Measurements from ENCODE around the gene C1orf232. TPM values are rescaled to one million over a fixed set of nuclear protein-coding genes. Genes with fewer than 3 reads are reported as not detected.

Gene C1orf232
- total RNA-seq, 1 donor from 2014 or later, result not detected

DNA sequence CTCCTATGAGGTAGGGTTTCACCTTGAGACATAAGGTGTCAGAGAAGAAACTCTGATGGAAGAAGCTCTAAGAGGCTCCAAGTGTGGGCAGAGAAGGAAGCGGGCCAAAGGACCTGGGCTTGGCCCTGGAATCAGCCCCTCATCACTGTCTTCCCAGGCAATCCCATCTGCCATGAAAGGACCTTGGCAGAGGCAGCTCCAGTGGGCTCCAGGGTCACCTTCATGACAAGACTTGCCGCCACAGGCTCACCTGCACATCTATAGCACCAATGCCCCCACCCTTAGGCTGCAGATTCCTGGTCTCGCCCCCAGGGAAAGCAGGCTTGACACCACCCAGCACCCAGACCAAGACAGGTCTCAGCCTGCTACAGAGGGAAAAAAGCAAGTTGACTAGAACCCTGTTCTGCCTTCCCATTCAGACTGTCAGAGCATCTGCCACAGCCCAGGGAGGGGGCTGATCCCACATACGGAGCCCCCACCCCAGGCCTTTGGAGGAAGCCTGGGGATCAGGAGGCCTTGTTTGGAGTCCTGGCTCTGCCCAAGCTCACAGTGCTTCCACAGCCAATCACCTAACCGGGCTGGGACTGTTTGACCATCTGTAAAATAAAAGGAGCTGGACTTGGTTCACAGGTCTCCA lies 10.4 kb downstream of the C1orf232 start:
- DNase-seq (ENCODE audit: low read depth, low spot score), result no peak

DNA sequence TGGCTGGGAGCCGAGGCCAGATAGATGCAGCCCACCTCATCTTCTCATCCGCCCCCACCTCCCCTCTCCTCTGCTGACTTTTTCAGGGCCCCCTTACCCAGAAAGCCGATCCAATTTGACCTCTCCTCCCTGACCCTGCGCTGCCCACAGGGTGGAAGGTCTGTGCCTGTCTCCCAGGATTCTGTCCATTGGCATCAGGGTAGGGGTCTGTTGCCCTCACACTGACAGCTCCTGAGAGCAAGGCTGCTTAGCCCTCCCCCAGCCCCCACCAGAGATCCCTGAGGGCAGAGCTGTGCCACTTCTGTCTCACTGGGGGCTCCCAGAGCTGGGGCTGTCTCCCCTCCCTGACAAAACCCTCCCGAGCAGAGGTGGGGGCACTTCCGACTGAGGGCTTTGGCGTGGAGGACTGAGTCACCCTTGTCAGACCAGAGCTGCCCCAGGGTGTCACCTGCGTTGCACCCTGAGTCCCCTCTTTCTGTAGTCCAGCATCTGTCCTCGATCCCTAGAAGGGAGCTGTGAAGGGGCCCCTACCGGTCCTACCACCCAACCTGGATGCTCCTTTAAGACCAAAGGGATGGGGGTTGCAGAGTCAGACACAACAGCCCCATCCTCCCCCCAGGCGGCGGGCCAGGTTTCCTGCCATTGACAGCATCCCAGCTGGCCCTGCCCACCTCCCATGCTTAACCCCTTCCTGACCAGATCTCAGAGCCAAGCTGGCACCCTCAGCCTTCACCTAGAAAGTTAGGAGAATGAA lies 12.3 kb downstream of the C1orf232 start:
- DNase-seq (ENCODE audit: low read depth, low spot score), result no peak

DNA sequence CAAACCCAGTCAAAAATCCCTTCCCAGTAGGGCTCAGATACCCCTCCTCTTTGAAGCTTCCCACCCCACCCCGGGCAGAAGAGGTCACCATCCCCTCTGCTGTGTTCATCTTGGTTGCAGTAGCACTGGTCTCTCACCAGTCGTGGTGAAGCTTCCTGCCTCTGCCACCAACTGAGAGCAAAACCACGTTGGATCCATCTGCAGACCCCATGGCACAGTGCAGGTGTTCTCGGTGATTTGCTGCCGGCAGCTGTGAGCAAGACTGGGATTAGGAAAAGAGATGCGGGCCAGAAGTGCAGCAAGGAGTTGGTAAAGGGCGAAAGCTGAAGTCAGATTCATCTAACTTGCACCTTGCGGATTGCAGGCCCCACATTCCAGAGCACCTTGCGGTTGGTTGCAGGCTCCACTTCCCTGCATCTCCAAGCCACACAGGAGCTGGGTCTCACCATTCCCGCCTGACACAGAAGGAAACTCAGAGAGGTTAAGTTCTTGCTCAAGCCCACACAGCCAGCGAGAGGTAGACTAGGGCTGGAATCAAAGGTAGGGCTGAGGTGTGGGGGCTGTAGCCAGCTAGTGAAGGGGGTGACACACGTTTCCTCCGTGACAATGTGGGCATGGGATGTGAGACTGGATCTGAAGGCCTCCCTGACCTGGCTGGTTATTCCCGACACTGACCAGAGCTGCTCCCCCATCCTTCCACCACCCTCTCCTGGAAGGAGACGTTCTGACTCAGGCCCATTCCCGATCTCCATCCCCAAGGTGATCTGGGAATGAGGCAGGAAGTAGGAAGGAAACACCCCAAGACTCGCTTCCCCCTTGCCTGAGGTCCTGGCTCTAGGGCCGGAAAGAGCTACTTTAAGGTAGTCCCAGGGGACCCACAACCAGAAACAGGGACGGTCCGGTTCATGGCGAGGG lies 13.1 kb downstream of the C1orf232 start:
- no peak for DNase-seq (ENCODE audit: low read depth, low spot score)

DNA sequence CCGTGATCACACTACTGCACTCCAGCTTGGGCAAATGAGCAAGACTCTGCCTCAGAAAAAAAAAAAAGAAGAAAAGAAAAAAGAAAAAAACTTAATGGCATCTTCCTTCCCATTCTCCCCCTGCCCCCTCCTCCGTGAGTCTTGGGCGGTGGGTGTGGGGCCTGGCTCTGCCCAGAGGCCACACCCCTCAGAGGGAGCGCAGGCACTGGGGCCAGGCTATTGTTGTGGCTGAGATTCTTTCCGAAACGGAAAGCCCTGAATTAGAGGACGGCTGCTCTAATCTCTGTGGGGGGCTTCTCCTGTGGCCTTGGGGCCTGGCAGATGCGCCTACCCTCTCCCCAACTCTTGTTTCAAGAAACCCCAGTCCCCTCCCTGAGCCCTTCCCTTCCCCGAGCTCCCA lies 14.0 kb downstream of the C1orf232 start:
- DNase-seq (ENCODE audit: low read depth, low spot score), result no peak

DNA sequence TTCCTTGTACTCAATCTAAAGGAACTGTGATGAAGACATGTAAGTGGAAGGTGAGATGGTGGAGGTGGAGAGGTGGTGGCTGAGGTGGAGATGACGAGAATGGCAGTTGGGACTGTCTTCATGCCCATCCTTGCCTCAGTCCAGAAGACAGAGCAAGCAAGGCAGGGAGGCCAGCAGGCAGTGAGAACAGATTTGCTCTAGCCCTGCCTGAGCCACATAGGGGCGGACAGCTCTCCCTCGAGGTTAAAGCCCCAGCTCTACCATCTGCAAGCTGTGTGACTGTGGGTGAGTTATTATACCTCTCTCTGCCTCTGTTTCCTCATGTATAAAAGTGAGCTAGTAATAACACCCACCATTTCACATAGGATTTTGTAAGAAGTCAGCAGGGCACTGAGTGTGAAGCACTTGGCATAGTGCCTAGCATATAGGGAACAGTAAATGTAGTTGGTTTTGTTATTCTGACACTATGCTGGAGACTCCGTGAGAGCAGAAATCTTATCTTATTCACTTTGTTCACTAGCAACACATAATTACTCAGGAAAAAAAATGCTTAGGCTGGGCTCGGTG lies 14.7 kb downstream of the C1orf232 start:
- DNase-seq (ENCODE audit: low read depth, low spot score), result no peak

DNA sequence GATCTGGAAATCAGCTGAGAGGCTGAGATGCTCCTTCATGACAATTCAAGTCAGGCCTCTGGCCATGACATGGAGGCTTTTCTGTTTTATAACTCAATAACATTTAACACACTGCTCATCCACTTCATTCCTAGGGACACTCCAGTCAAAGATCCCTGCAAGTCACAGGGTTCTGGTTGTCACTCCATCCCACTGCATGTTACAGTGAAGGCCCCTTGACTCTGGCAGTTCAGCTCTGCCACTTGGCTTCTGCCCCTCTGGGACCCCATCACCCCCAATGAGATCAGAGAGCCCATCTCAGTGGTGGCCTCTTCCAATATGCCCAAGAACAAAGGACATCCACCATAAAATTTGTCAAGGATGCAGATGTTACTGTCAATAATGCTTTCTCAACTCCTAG lies 19.9 kb downstream of the C1orf232 start:
- no peak for DNase-seq (ENCODE audit: low read depth, low spot score)

DNA sequence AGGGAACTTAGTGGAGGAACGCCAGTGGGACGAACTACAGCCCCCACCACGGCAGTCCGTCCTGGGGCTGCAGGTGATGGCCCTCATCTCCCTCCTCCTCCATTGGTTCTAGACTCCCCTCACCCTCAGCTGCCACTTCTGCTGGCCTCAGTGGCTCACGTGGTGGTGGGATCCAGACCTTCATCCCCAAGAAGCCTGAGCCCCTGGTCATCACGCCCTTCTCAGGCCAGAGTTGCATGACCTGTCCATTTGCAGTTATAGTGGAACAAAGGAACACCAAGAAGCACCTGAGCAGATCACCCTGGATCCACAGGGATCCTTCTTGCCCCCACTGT lies 22.8 kb downstream of the C1orf232 start:
- no peak for DNase-seq (ENCODE audit: low read depth, low spot score)

DNA sequence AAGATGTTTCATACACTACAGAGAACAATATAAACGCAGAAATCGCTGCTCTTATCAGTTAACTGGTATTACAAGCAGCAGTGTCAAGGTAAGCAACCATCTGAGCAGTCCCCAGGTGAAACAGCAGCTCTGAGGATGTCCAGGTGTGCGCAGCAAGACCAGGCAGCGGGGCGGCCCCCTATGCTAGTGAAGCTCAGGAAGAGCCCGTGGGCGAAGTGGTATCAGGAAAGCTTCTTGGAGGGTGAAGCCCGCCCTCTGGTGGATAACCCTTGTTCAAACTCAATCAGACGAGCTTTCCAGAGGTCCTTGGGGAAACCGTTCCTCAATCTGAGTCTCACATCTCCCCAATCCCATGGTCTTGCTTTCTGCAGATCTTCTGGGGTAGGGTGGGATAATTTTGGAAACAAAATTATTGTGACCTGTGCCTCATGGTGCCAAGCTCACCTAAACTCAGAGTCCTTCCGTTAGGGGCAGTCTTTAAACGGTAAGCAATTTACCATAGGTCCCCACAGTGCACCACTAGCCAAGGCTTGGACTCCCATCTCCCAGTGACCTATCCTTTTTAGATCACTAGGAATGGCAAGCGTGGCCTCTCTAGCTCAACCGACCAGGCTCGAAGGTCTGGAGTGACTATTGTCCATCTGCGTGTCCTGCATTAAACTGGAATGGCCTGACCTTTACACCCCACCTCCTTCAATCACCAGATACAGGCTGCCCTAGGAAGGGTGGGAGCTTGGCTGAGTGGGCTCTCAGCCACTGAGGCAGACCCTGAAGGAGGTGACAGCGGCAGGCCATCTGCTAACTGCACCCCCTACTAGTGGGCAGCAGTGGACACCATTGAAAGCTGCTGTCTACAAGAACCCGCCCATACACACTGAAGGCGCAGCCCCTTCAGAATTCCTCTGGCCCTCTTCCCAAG lies 23.5 kb downstream of the C1orf232 start:
- DNase-seq (ENCODE audit: low read depth, low spot score), result peak; percentile 45

DNA sequence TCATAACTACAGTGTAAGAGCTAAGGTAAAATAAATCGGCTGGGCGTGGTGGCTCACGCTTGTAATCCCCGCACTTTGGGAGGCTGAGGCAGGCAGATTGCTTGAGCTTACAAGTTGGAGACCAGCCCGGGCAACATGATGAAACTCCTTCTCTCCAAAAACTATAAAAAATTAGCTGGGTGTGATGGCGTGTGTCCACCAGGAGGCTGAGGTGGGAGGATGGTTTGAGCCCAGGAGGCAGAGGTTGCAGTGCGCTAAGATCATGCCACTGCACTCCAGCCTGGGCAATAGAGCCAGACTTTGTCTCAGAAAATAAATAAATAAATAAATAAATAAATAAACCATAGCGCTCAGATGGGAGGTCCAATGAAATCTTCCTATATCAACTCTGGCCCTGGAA lies 26.6 kb downstream of the C1orf232 start:
- DNase-seq (ENCODE audit: low read depth, low spot score), result no peak

DNA sequence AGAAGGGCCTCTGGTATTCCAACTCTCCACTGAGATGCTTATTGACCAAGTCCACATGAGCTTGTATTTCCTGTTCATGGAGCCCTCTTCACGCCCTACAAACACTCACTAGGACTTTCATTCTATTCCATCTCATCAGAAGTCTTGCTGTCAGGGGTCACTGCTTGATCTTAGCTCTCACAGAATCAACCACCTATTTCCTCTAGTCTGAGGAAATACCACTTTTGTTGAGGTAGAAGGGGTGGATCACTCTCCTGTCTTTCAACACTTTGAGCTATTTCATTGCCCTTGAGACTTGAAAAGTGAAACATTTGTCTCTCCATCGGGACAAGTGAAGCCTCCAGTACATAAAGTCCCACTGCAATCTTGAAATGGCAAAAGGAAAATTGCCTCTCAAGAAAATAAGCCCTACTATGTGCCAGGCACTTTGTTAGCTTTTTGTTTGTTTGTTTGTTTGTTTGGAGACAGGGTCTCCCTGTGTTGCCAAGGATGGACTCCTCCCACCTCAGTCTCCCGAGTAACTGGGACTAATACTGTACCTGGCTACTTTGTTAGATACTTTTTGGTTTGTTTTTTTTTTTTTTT lies 29.7 kb downstream of the C1orf232 start:
- DNase-seq (ENCODE audit: low read depth, low spot score), result no peak

DNA sequence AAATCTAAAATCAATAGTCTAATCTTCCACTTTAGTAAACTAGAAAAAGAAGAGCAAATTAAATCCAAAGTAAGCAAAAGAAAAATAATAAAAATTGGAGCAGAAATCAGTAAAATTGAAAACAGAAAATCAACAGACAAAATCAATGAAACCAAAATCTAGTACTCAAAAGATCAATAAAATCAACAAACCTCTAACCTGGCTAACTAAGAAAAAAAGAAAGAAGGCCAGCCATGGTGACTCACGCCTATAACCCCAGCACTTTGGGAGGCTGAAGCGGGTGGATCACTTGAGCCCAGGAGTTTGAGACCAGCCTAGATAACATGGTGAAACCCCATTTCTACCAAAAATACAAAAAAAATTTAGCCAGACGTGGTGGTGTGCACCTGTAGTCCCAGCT lies 34.3 kb downstream of the C1orf232 start:
- no peak for DNase-seq (ENCODE audit: low read depth, low spot score)

DNA sequence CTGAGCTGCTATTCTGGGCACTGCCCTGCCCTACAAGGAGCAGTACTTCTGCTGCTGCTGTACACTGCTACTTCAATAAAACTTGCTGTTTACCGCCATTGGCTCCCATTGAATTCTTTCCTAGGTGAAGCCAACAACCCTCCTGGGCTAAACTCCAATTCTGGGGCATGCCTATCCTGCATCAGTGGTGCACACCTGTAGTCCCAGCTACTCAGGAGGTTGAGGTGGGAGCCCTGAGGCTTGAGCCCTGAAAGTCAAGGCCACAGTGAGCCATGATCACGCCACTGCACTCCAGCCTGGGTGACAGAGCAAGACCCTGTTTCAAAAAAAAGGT lies 36.0 kb downstream of the C1orf232 start:
- DNase-seq (ENCODE audit: low read depth, low spot score), result no peak

DNA sequence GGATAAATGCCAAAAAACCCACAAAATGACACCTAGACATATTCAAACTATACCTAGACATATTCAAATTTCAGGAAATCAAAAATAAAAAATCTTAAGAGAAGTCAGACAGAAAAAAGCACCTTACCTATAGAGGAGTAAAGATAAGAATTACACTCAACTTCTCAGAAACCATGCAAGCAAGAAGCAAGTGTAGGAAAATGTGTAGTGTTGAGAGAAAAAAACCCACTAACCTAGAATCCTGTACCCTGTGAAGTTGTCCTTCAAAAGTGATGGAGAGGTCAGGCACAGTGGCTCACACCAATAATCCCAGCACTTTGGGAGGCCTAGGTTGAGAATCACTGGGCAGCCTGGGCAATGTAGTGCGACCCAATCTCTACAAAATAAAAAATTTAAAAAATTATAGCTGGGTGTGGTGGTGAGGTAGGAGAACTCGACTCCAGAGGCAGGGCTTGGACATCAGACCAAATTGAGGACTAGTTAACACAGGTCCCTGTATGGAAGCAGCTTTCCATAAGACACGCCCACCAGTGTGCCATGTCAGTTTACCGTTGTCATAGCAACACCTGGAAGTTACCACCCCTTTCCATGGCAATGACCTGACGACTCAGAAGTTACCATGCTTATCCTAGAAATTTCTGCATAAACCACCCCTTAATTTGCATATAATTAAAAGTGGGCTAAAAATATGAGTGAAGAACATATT lies 36.5 kb downstream of the C1orf232 start:
- no peak for DNase-seq (ENCODE audit: low read depth, low spot score)

DNA sequence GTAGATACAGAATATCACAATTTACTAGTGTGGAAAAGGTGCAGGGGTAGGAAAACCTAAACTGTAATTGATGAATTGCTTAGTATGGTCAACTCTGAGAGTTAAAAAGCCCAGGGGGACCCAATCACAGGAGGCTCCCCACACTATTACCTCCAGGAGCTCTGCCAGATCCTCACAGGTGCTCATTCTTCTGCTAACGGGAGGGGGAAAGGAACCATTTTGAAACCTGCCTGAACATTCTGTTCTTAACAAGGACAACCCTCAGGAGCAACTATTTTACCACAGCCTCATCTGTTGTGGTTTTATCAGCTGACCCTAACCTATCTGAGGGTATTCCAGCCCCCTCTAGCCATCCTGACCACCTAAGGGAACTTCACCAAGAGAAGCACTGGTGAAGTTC lies 38.1 kb downstream of the C1orf232 start:
- DNase-seq (ENCODE audit: low read depth, low spot score), result no peak

DNA sequence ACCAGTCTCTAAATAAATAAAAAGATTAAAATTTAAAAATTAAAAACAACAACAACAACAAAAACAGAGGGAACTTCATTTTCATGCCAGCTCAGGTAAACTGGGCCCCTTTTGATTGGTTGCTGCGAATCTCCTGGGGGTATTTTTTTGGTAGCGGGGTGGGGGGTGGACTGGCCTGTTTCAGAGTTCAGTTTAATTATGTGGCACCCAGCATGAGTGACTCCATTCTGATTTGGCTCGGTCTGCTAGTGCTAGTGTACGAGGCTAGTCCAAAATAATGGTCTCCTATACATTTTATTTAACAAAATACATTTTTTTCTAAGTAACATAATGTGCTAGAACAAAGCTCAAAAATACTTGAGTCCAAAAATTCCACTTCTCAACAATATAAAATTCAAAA lies 39.0 kb downstream of the C1orf232 start:
- no peak for DNase-seq (ENCODE audit: low read depth, low spot score)

DNA sequence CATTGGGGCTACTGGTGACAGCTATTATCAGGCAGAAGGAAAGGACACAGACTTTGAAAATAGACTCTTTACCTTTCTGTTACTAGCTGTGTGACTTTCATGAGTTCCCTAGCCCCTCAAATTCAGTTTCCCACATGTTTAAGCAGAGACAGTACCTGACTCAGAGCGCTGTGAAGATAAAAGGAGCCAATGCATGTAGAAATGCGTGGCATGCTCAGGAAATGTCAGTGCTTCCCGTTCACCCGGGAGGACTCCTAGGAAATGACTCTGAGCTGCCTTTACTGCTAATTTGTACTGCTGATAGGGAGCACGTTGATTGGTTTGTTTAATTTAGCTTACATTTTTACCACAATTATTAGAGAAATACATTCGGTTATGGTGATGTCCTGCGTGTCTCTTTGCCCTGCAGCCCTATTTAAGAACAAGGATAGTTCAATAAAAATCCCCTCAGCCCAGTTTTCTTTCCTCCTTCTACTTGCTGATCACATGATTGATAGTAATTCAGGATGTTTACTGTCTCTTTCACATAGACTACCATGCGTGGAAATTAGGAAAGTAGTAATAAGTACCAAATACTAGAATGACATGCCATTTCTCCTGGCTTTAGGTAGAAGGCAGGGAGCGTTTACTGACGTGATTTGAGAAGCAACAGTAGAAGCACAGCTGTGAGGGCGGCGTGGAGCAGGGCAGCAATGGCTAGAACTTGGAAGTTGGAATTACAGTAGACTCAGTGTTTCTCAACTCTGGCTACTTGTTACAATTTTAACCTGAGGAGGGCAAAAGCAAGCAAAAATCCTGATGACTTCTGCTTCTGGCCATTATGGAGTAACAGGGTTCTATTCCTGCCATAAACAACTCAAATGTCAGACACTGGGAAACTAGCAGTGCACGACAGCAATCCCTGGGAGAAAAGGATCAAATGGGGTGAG lies 41.3 kb downstream of the C1orf232 start:
- no peak for DNase-seq (ENCODE audit: low read depth, low spot score)

DNA sequence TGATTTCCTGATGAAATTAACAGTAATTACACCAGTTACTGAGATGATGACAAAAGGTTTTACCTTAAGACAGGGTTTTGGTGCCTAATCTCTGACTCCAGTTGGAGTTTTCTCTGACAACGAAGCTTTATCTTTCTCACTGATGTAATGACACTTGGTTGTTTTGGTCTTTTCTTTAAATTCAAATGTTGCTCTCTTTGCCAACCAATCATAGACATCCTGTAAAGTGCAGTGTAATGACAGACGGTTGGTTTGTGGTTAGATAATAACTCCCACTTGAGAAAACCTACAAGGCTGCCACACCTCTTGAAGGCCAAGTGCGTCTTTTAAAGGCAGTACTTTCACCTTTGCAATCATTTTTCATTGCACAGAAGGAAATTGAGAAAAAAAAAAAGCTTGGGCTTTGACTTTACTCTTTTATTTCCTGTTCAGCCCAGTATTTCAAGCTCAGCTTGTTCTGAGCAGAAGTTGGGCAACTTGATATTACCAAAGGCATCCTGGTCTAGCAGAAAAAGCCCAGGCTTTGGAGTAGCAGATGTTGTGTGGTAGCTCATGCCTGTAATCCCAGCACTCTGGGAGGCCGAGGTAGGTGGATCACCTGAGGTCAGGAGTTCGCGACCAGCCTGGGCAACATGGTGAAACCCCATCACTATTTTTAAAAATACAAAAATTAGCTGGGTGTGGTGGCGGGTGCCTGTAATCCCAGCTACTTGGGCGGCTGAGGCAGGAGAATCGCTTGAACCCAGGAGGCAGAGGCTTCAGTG lies 42.3 kb downstream of the C1orf232 start:
- no peak for DNase-seq (ENCODE audit: low read depth, low spot score)

DNA sequence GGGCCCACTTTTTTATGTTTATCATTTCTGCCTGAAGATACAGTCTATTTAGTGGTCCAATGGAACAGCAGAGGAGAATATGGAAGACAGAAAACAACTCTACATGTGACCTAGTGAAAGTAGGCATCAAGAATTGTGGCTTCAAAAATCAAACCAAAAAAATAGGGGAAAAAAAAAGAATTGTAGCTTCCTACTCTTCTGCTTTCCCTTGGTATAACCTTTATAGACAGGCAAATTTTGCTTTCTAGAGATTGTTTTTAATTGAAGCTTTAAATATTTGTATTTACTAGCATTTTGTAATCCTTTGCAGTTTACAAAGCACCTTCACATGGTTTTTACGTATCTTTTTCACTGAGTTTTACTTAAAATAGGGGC lies 42.8 kb downstream of the C1orf232 start:
- DNase-seq (ENCODE audit: low read depth, low spot score), result no peak

Data from pulmonary artery endothelial cell (primary cell).